K562 (cell line): ENCODE measurements around the gene HSD3B7. TPM values are rescaled to one million over a fixed set of nuclear protein-coding genes. Genes with fewer than 3 reads are reported as not detected.

Experiments
- ARID2 ChIP-seq: fragments of 450-650 bp; IDR thresholded peaks from 2 replicates; pipeline ENCODE4 v1.6.1; 2017; ENCODE audit warnings: antibody characterized with exemption, mild to moderate bottlenecking
- CREB1 ChIP-seq, 2 experiments: sonication (generic) in 1 of 2; formaldehyde crosslinking in 1 of 2; IDR thresholded peaks; 2 replicates each; pipeline versions ENCODE4 v1.6.1 to v1.8.0; 2012 to 2022; ENCODE audit warnings: inconsistent platforms in 1 of 2, mild to moderate bottlenecking in 1 of 2, missing genetic modification reagents in 1 of 2, moderate library complexity in 1 of 2
- HDAC8 ChIP-seq: fragments of 450-650 bp; IDR thresholded peaks from 2 replicates; pipeline ENCODE4 v1.6.1; 2016; ENCODE audit warnings: mild to moderate bottlenecking, missing genetic modification characterization, moderate library complexity, missing compliant biosample characterization
- KLF1 ChIP-seq: fragments of 450-650 bp; IDR thresholded peaks from 2 replicates; pipeline ENCODE4 v1.6.1; 2016; ENCODE audit warnings: missing genetic modification characterization, missing compliant biosample characterization
- MAZ ChIP-seq, 2 experiments: fragments of 450-650 bp in 1 of 2; sonication (generic) in 1 of 2; formaldehyde crosslinking; IDR thresholded peaks in 1 of 2; conservative IDR thresholded peaks in 1 of 2; 2 replicates each; pipeline versions ENCODE4 v1.4.0 to v1.5.0; 2020; ENCODE audit warnings: mild to moderate bottlenecking in 1 of 2, missing genetic modification reagents in 1 of 2
- MYNN ChIP-seq, 2 experiments: sonication (generic); formaldehyde crosslinking in 1 of 2; IDR thresholded peaks; 2 replicates each; pipeline versions ENCODE4 v1.5.0 to v1.6.1; 2016 to 2020; ENCODE audit warnings: antibody characterized with exemption in 1 of 2, missing genetic modification reagents in 1 of 2
- POLR2B ChIP-seq: fragments of 450-650 bp; IDR thresholded peaks from 2 replicates; pipeline ENCODE4 v1.6.1; 2018; ENCODE audit warnings: low read depth; ENCODE audit not compliant: partially characterized antibody
- RCOR1 ChIP-seq, 2 experiments: IDR thresholded peaks; 2 replicates each; pipeline ENCODE4 v1.6.1; 2012; ENCODE audit warnings: low read depth in 2 of 2, low read length in 2 of 2, borderline replicate concordance in 1 of 2, improper control_type of control experiment in 1 of 2
- TCF3 ChIP-seq: sonication (generic); formaldehyde crosslinking; IDR thresholded peaks from 2 replicates; pipeline ENCODE4 v1.4.0; 2020; ENCODE audit warnings: mild to moderate bottlenecking, missing genetic modification reagents
- TEAD4 ChIP-seq, 2 experiments: sonication (generic) in 1 of 2; formaldehyde crosslinking in 1 of 2; IDR thresholded peaks; 2 replicates each; pipeline versions ENCODE4 v1.6.1 to v1.8.0; 2012 to 2022; ENCODE audit warnings: borderline replicate concordance in 1 of 2, inconsistent platforms in 1 of 2, low read length in 1 of 2, mild to moderate bottlenecking in 1 of 2, missing genetic modification reagents in 1 of 2
- ZEB2 ChIP-seq: fragments of 450-650 bp; IDR thresholded peaks from 2 replicates; pipeline ENCODE4 v1.6.1; 2016
- ZZZ3 ChIP-seq: fragments of 450-650 bp; IDR thresholded peaks from 2 replicates; pipeline ENCODE4 v1.6.1; 2016; ENCODE audit warnings: antibody characterized with exemption, mild to moderate bottlenecking, moderate library complexity
- polyA plus RNA-seq, 8 experiments: library from polyadenylated mRNA; depleted of rRNA in 4 of 8; stranded (reverse) in 5 of 8; unstranded in 3 of 8; fragments of >200 nt; fragmentation: Nextera tagmentation in 2 of 8; fragmentation: Illumina TruSeq in 1 of 8; extraction: Ambion mirVana in 2 of 8; extraction: Trizol in 1 of 8; gene quantifications; 2 replicates each; pipeline versions ENCODE4 v1.2.1 to v1.2.3, GENCODE V29; 2011 to 2014; ENCODE audit warnings: inconsistent platforms in 1 of 8, missing spikeins in 1 of 8
- total RNA-seq, 7 experiments: library from RNA; depleted of rRNA in 6 of 7; stranded (reverse); fragments of >200 nt in 6 of 7; fragmentation: Illumina TruSeq in 2 of 7; extraction: Trizol in 2 of 7; gene quantifications; 2 replicates each; pipeline versions ENCODE4 v1.2.1 to v1.2.3, GENCODE V29; 2011 to 2021; ENCODE audit warnings: low replicate concordance in 1 of 7
- TF ChIP-seq, protein P1 (sequence below), 3 experiments: fragments of 200-800 bp in 1 of 3; fragments of 250-450 bp in 1 of 3; fragments of 450-650 bp in 1 of 3; sonication (Bioruptor Pico) in 1 of 3; sonication (Bioruptor generic) in 1 of 3; formaldehyde crosslinking in 1 of 3; IDR thresholded peaks; 2 replicates each; pipeline versions ENCODE4 v1.6.1 to v1.8.0; 2016 to 2022; ENCODE audit warnings: mild to moderate bottlenecking in 2 of 3, missing genetic modification characterization in 2 of 3, missing compliant biosample characterization in 1 of 3, moderate library complexity in 1 of 3
- TF ChIP-seq, protein P2 (sequence below): fragments of 250-450 bp; sonication (Bioruptor Pico); IDR thresholded peaks from 2 replicates; pipeline ENCODE4 v1.8.0; 2022; ENCODE audit warnings: moderate library complexity, mild to moderate bottlenecking, inconsistent platforms
- TF ChIP-seq, protein P3 (sequence below): fragments of 450-650 bp; IDR thresholded peaks from 2 replicates; pipeline ENCODE4 v1.6.1; 2018; ENCODE audit not compliant: partially characterized antibody

HSD3B7 gene
- total and polyA plus RNA-seq, 9 of the 15 experiments (the other 6 are each of a cell fraction or from before 2014, with no cell fraction given): 5.4 to 49.1 (median 23.0) TPM

DNA sequence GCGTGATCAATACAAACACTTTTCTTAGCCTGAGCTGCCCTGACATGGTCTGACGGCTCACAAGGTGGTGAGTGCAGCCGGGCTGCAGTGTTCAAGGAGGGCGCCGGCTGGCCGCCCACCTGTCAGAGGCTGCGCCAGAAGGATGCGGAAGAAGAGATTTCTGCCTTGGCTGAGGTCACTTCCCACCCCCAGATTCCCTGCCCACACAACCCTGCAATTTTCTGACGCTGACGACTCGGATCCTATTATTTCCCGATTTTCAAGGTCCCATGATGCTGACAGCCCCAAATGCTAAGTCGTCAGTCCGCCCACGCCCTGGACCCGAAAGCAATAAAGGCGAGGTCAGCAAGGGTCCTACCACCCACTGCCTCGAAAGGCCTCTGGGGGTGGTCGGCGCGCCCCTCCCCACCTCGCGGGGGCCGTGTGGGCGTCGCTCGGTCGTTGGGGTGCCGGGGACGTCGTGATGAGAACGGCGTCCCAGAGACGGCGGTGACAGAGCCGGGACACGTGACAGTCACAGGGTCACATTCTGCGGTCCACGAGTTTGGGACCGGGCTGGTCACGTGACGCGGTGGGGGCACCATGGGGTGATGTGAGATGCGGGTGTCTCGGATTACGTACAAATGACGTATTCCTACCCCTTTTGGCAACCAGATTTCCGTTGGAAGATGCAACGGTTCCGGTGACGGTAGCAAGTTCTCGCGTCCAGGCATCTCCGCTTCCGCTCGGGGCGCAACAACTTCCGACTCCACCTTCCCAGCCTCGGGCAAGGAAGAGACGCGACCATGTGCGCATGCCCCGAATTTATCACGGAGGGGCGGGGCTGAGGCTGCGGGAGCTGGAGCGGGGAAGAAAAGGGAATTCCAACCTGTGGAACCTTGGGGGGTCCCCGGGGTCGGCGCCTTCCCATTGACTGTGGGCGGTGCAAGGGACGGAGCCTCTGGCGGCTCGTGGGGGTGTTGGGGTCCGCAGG lies 48.0 kb downstream of the HSD3B7 start, which contains the start of gene STX4 (continued):
- TF ChIP-seq ARID2 (no peak), TEAD4 (IDR thresholded peaks at IDR 0.05; ENCODE audit: low read length) (peak; percentile 57), TEAD4 (CRISPR knock-in tag; IDR thresholded peaks at IDR 0.05; ENCODE audit: borderline replicate concordance) (no peak), RCOR1 (IDR thresholded peaks at IDR 0.05; ENCODE audit: borderline replicate concordance in 1 of 2, low read depth in 2 of 2, low read length in 2 of 2) (peak in 1 of 2 experiments; percentile 56; a peak in 1 of 4 replicates), ZZZ3 (no peak), HDAC8 (tag) (peak; percentile 74; the same call in 1 of the 2 replicates), CREB1 (IDR thresholded peaks at IDR 0.05) (peak; percentile 99), CREB1 (CRISPR knock-in tag; IDR thresholded peaks at IDR 0.05) (peak; percentile 97), POLR2B (peak; percentile 53), TCF3 (CRISPR knock-in tag) (peak; percentile 59), KLF1 (tag) (peak; percentile 77; the same call in 1 of the 2 replicates), MYNN (IDR thresholded peaks at IDR 0.05) (peak; percentile 34; the same call in 1 of the 2 replicates), MYNN (CRISPR knock-in tag; IDR thresholded peaks at IDR 0.05) (no peak), ZEB2 (0 out of 2 replicates have a peak, but pooled peaks have one; percentile 41), MAZ (CRISPR knock-in tag; conservative IDR thresholded peaks at IDR 0.05 in 1 of 2, IDR thresholded peaks at IDR 0.05 in 1 of 2) (peak; percentile 95 to 98)
- TF ChIP-seq, protein P1, sequence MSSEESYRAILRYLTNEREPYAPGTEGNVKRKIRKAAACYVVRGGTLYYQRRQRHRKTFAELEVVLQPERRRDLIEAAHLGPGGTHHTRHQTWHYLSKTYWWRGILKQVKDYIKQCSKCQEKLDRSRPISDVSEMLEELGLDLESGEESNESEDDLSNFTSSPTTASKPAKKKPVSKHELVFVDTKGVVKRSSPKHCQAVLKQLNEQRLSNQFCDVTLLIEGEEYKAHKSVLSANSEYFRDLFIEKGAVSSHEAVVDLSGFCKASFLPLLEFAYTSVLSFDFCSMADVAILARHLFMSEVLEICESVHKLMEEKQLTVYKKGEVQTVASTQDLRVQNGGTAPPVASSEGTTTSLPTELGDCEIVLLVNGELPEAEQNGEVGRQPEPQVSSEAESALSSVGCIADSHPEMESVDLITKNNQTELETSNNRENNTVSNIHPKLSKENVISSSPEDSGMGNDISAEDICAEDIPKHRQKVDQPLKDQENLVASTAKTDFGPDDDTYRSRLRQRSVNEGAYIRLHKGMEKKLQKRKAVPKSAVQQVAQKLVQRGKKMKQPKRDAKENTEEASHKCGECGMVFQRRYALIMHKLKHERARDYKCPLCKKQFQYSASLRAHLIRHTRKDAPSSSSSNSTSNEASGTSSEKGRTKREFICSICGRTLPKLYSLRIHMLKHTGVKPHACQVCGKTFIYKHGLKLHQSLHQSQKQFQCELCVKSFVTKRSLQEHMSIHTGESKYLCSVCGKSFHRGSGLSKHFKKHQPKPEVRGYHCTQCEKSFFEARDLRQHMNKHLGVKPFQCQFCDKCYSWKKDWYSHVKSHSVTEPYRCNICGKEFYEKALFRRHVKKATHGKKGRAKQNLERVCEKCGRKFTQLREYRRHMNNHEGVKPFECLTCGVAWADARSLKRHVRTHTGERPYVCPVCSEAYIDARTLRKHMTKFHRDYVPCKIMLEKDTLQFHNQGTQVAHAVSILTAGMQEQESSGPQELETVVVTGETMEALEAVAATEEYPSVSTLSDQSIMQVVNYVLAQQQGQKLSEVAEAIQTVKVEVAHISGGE (CRISPR knock-in tag; IDR thresholded peaks at IDR 0.05): peak in 1 of 3 experiments; percentile 94; a peak in 2 of 6 replicates
- TF ChIP-seq, protein P2, sequence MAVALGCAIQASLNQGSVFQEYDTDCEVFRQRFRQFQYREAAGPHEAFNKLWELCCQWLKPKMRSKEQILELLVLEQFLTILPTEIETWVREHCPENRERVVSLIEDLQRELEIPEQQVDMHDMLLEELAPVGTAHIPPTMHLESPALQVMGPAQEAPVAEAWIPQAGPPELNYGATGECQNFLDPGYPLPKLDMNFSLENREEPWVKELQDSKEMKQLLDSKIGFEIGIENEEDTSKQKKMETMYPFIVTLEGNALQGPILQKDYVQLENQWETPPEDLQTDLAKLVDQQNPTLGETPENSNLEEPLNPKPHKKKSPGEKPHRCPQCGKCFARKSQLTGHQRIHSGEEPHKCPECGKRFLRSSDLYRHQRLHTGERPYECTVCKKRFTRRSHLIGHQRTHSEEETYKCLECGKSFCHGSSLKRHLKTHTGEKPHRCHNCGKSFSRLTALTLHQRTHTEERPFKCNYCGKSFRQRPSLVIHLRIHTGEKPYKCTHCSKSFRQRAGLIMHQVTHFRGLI: 0 out of 2 replicates have a peak, but pooled peaks have one; percentile 35
- TF ChIP-seq, protein P3, sequence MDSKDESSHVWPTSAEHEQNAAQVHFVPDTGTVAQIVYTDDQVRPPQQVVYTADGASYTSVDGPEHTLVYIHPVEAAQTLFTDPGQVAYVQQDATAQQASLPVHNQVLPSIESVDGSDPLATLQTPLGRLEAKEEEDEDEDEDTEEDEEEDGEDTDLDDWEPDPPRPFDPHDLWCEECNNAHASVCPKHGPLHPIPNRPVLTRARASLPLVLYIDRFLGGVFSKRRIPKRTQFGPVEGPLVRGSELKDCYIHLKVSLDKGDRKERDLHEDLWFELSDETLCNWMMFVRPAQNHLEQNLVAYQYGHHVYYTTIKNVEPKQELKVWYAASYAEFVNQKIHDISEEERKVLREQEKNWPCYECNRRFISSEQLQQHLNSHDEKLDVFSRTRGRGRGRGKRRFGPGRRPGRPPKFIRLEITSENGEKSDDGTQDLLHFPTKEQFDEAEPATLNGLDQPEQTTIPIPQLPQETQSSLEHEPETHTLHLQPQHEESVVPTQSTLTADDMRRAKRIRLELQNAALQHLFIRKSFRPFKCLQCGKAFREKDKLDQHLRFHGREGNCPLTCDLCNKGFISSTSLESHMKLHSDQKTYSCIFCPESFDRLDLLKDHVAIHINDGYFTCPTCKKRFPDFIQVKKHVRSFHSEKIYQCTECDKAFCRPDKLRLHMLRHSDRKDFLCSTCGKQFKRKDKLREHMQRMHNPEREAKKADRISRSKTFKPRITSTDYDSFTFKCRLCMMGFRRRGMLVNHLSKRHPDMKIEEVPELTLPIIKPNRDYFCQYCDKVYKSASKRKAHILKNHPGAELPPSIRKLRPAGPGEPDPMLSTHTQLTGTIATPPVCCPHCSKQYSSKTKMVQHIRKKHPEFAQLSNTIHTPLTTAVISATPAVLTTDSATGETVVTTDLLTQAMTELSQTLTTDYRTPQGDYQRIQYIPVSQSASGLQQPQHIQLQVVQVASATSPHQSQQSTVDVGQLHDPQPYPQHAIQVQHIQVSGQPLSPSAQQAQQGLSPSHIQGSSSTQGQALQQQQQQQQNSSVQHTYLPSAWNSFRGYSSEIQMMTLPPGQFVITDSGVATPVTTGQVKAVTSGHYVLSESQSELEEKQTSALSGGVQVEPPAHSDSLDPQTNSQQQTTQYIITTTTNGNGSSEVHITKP: peak; percentile 38
